Upper lobe of left lung (tissue), 4 donors: Measurements from ENCODE around the gene LMO4.

Experiments
- POLR2A ChIP-seq, 4 donors: fragments of 450-650 bp; IDR thresholded peaks; one replicate each; pipeline ENCODE4 v1.5.1; 2016 to 2017; ENCODE audit warnings: antibody characterized with exemption in 4 of 4, mild to moderate bottlenecking in 2 of 4
- POLR2AphosphoS5 ChIP-seq, 2 donors: sonication (generic); formaldehyde crosslinking; IDR thresholded peaks; one replicate each; pipeline ENCODE4 v1.5.1; 2017; ENCODE audit warnings: antibody characterized with exemption in 2 of 2
- TF ChIP-seq, protein P1 (sequence below), 6 experiments: fragments of 450-650 bp in 4 of 6; fragments of 200-600 bp in 2 of 6; sonication (generic) in 2 of 6; IDR thresholded peaks; one replicate each; pipeline ENCODE4 v1.5.1; 2016 to 2019; ENCODE audit warnings: antibody characterized with exemption in 6 of 6

DNA sequence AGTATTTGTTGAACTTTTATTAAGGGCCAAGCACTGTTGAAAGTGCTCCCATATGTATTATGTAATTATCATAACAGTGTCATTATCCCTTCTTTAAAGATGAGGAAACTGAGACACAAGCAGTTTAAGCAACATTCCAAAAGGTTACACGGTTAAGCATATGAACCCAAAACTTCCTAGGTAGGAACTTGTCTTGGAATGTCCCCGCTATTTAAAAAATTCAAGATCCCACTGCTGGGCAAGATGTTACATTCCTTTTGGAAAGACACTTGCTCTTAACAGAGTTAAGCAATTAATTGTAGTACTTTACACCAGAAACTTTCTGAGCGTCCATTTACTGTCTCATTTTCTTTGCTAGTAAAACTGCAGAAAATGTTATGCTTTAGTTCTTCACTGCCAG, 15.6 kb downstream of the LMO4 start:
- TF ChIP-seq POLR2AphosphoS5 (IDR thresholded peaks at IDR 0.05) (no peak), POLR2A (IDR thresholded peaks at IDR 0.05) (no peak)
- TF ChIP-seq, protein P1, sequence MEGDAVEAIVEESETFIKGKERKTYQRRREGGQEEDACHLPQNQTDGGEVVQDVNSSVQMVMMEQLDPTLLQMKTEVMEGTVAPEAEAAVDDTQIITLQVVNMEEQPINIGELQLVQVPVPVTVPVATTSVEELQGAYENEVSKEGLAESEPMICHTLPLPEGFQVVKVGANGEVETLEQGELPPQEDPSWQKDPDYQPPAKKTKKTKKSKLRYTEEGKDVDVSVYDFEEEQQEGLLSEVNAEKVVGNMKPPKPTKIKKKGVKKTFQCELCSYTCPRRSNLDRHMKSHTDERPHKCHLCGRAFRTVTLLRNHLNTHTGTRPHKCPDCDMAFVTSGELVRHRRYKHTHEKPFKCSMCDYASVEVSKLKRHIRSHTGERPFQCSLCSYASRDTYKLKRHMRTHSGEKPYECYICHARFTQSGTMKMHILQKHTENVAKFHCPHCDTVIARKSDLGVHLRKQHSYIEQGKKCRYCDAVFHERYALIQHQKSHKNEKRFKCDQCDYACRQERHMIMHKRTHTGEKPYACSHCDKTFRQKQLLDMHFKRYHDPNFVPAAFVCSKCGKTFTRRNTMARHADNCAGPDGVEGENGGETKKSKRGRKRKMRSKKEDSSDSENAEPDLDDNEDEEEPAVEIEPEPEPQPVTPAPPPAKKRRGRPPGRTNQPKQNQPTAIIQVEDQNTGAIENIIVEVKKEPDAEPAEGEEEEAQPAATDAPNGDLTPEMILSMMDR (IDR thresholded peaks at IDR 0.05), result no peak
